HG03066 (cell line): Measurements from ENCODE around the gene SEC22C.

Experiments
- ATAC-seq: cut with Tn5 transposase; IDR thresholded peaks from one replicate; pipeline ENCODE4 v1.9.1; 2021; ENCODE audit warnings: low read depth; ENCODE audit not compliant: unreplicated experiment

The SEC22C gene

GRCh38 chr3:42501321-42501680 is 80.5 kb downstream of the SEC22C start:
- no peak for ATAC-seq

- ATAC-seq: no peak
Observed at GRCh38 chr3:42500909-42501308, 80.9 kb downstream of the SEC22C start.

GRCh38 chr3:42500091-42500490 is 81.7 kb downstream of the SEC22C start:
- ATAC-seq: no peak

GRCh38 chr3:42499478-42499871 is 82.3 kb downstream of the SEC22C start:
- ATAC-seq: no peak

- ATAC-seq: no peak
Observed at GRCh38 chr3:42498791-42499477, 82.8 kb downstream of the SEC22C start.

GRCh38 chr3:42498034-42498433 is 83.7 kb downstream of the SEC22C start:
- ATAC-seq: no peak
